ENCODE results near the gene OR1B1.
"Not testable (repeated sequence)": the region's sequence is repeated elsewhere in the genome, so short reads cannot be mapped to it uniquely, and the experiment has no call there.

The OR1B1 gene

GRCh38 chr9:122657527-122657926 lies at the start of gene OR1B1:
Gene OR1B1 (minus strand): TSS chr9:122657627.
- no peak for DNase-seq

- no peak for DNase-seq
Measured at GRCh38 chr9:122695696-122696095, 38.3 kb upstream of the OR1B1 start.

GRCh38 chr9:122684851-122685250 lies 27.4 kb upstream of the OR1B1 start:
- no peak for DNase-seq

GRCh38 chr9:122672481-122672880 lies 15.1 kb upstream of the OR1B1 start:
- DNase-seq, result no peak

- DNase-seq, result no peak
Measured at GRCh38 chr9:122661416-122661815, 4.0 kb upstream of the OR1B1 start, which contains the start of gene OR1L1. Gene OR1L1 (plus strand): TSS chr9:122661716. CDS start chr9:122661716, 0 bp downstream.

GRCh38 chr9:122656378-122656777 lies 1.0 kb downstream of the OR1B1 start:
- no peak for DNase-seq

- DNase-seq, result no peak
Measured at GRCh38 chr9:122642226-122642625, 15.2 kb downstream of the OR1B1 start.

GRCh38 chr9:122619996-122620395 lies 37.4 kb downstream of the OR1B1 start:
- DNase-seq, result no peak

GRCh38 chr9:122614362-122614761 lies 43.1 kb downstream of the OR1B1 start, which contains the start of gene OR1Q1:
Gene OR1Q1 (plus strand): TSS chr9:122614738. CDS start chr9:122614738, 0 bp downstream.
- DNase-seq, result no peak

GRCh38 chr9:122609804-122610203 lies 47.6 kb downstream of the OR1B1 start:
- DNase-seq, result no peak

- DNase-seq, result no peak
Measured at GRCh38 chr9:122606587-122606986, 50.8 kb downstream of the OR1B1 start.

- no peak for DNase-seq
Measured at GRCh38 chr9:122605691-122606090, 51.7 kb downstream of the OR1B1 start.

- not testable (repeated sequence) for DNase-seq
Measured at GRCh38 chr9:122583284-122583683, 74.1 kb downstream of the OR1B1 start, which contains the start of gene OR1L8. Gene OR1L8 (minus strand): TSS chr9:122583384. CDS start chr9:122568477, 14,907 bp downstream.

GRCh38 chr9:122580360-122580759 lies 77.1 kb downstream of the OR1B1 start:
- no peak for DNase-seq

GRCh38 chr9:122579874-122580273 lies 77.6 kb downstream of the OR1B1 start:
- DNase-seq, result no peak
